Activated T-cell treated with anti-CD3 and anti-CD28 coated beads for 4 hours (primary cell): ENCODE measurements around the gene MED19.
"Not testable (repeated sequence)": the region's sequence is repeated elsewhere in the genome, so short reads cannot be mapped to it uniquely, and the experiment has no call there.

ENCODE experiments used
- DNase-seq: peaks from one replicate; pipeline ENCODE4 v3.0.0-alpha.2; 2020

The MED19 gene

DNA sequence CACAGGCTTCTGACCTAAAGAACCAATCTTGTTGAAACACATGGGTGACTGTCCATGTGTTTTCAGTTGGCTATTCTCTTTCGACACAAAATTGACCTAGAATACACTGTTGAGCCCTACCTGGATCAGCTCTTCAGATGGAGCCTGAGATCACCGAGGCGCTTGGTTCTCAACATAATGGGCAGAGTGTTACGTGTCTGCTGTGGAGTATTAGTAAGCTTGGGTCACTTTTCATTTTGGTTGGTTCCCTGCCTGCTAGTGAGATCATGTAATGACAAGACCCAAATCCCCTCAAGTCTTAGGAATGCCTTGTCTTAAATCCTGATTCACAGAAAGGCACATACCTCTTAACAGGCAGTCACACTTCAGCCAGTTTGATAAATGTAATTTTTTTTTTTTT, 8.7 kb downstream of the MED19 start:
- DNase-seq = no peak

DNA sequence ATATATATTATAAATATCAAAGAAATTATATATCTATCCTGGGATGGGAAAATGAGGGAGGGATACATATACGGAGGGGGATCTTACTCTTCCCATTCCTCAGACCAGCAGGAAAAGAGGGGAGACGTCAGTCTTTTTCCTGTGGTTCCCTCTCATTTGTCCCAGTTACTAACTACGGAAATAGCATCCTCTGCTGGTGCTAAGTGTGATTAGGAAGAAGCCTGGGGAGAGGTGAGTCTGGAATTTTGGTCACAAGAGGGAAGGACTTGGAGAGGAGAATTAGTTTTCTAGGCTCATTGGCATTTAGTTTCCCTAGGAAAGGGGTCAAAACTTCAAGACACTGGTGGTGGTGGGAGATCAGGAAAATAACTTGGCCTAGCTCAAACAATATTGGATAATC, 11.6 kb downstream of the MED19 start:
- no peak for DNase-seq

DNA sequence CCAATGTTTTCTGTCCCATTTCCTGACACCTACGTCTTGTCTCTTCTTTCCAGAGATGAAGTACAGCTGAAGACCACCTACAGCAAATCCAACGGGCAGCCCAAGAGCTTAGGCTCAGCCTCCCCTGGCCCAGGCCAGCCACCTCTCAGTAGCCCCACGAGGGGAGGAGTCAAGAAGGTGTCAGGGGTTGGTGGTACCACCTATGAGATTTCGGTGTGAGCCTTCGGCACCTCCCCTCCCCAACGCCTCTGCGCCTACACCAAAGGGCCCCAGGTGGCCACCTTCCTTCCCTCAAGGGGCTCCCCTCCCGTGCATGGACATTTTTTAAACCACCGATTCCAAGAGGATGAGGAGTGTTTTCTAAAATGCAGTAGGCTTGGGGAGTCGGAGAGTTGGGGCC, 12.2 kb downstream of the MED19 start:
- no peak for DNase-seq

DNA sequence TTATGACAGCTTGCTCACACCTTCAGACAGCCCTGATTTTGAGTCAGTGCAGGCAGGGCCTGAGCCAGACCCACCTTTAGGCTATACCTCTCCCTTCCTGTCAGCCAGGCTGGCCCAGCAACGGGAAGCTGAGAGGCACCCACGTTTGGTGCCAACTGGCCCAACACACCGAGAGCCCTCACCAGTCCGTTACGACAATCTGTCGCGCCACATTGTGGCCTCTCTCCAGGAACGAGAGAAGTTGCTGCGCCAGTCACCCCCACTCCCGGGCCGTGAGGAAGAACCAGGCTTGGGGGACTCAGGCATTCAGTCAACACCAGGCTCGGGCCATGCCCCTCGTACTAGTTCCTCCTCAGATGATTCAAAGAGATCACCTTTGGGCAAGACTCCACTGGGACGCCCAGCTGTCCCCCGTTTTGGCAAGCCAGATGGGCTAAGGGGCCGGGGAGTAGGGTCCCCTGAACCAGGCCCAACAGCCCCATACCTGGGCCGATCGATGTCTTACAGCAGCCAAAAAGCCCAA, 13.1 kb downstream of the MED19 start:
- DNase-seq = no peak

DNA sequence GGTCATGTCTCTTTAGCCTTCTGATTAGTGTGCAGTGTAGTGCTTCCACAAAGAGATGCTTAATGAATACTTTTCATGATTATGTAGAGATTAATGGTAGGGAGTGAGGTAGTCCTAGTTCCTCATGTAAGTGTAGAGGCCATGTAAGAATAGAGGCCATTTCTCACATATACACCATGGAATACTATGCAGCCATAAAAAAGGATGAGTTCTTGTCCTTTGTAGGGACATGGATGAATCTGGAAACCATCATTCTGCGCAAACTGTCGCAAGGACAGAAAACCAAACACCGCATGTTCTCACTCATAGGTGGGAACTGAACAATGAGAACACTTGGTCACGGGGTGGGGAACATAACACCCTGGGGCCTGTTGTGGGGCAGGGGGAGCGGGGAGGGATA, 21.5 kb downstream of the MED19 start:
- DNase-seq = not testable (repeated sequence)

DNA sequence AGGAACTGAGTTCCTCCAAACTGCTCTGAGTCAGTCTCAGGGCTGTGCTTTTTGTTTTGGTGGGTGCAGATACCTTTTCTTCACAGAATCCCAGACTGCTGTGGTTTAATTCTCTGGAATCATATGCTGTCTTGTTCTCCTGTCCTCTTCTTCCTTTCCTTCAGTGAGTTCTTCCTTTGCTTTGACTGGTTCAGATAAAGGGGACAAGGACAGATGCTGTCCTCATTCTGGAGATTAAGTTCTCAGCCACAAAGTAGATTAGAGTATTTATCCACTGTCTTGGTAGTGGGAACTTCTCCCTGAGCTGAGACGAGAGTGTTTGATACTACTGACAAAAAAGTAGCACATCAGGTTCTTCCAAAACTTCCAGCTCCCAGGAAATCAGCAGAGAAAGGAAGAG, 30.8 kb downstream of the MED19 start:
- no peak for DNase-seq

DNA sequence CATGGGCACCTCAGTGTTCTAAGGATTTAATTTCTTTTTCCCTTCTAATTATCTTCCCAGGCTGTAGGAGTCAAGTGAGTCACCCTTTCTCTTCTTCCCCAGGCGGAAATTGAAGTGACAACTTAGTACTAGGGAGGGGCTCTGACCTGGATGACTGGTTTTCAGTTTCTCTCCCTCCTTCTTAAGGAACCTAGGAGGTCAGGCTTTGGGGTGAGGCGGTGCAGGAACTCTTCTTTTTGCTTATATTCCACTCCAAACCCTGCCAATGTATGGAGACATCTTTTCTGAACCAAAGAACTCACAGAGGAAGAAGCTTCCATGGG, 31.5 kb downstream of the MED19 start:
- no peak for DNase-seq

DNA sequence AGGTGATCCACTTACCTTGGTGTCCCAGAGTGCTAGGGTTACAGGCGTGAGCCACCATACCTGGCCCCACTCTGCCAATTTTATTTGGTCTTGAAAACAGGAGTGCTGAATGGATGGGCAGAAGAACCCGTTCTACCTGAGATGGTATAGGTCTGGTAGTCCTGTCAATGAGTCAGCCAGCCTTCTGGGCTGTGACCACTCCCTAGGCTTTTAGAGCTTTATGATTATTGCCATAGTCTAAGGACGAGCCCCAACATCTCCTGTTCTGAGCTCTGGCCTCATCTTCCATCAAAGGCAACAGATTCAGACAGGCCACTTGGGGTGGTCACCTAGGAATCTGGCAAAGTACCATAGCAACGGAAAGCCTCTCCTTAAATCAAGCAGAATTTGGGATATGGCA, 32.6 kb downstream of the MED19 start:
- DNase-seq = no peak

DNA sequence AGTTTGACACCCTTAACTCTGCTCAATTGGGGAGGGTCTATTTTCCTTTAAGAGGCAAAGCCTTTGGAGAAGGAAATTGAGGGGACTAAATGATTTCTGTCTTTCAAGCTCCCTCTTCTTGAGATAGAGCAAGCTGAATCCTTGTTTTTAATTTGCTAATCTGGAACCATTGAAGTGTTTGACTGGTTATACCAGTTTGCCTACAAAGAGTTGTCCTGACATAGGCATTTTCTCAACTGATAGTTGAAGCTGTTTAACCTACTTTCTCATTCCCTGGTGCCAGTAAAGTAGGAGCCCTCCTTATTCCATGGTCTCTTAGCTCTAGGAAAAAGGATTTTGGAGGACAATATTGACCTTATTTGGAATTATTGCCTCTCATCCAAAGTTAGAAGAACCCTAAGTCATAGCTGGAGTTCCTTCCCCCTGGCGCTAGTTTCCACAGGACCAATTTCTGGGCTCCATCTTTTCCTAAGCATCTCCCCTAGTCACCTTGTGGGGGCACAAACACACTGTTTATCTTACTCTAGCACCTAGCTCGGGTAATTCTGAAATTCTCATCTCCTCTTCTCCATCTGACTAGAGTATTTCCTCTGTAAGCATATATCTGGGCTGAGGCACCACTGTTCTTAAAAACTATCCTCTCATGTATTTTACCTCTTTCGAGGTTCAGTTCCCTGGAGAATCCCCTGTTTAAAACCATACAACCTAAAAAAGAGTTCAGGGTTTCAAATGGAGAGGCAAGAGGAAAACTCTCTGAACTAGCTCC, 36.7 kb downstream of the MED19 start:
- no peak for DNase-seq

DNA sequence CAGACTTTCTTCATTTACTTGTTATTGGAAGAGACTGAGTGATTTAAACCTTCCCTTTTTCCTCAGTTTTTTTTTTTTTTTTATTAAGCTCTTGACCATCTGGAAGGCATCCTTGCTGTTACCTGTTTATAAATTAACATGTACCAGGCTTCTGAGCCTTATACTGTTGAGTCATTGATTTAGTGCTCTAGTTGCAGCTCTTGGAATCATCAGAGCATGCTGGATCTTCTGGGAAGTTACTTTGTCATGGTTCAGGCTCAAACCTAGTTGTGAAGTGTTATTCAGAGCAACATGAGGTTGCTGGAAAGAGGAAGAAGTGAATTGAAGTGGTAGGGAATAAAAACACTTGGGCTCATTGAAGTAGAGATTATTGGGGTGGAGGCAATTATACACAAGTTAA, 37.8 kb downstream of the MED19 start:
- no peak for DNase-seq

DNA sequence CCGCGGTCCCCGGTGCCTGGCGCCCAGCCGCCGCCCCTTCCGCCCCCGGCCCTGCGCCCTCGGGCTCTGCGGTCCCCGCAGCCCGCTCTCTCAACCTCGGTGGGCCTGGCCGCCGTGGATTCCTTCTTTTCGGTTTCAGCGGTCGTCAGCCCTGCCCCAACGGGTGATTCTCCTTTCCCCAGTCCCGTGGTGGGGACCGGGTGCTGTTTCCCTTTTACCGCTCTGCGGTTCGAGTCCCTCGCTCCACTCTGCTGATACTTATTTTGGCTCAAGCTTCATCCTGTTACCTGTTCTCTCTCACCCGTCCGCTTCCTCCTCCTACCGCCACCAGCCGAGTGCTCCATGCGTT, 43.6 kb downstream of the MED19 start:
- DNase-seq = no peak

DNA sequence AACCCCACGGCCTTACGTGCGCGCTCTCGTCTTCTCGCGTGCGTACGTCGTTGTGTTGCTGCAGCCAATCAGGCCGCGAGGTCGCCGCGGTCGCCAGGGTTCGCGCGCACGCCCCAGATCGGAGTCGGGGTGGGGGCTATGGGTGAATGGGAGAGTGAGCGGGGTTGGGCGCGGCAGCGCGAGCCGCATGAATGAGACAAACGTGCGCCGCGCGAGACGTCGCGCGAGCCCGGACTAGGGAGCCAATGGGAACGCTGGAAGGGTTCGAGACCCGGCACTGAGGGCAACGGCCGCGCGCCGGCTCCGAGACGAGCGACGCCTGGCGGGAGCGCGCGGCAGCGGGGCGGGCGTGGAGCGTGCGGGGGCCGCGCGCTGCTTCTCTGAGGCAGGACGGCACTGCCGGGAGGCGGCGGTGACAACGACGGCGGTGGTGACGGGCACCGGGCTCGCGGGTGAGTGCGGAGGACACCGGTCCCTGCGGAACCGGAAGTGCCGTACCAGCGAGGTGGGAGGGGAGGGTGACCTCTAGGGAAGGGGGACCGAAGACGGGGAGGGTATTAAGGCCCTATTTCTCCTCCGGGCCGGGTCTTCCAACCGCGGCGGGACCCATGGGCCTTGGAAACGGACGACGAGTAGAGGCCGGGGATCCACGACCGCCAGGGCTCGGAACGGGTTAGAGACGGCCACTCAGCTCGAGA, 44.1 kb downstream of the MED19 start, which contains the start of gene ZDHHC5:
Gene ZDHHC5, plus strand, starts transcription at position 379 of the 698 bp plus-strand sequence. CDS start 4,977 bp downstream, outside the sequence.
- DNase-seq = peak; percentile 98

DNA sequence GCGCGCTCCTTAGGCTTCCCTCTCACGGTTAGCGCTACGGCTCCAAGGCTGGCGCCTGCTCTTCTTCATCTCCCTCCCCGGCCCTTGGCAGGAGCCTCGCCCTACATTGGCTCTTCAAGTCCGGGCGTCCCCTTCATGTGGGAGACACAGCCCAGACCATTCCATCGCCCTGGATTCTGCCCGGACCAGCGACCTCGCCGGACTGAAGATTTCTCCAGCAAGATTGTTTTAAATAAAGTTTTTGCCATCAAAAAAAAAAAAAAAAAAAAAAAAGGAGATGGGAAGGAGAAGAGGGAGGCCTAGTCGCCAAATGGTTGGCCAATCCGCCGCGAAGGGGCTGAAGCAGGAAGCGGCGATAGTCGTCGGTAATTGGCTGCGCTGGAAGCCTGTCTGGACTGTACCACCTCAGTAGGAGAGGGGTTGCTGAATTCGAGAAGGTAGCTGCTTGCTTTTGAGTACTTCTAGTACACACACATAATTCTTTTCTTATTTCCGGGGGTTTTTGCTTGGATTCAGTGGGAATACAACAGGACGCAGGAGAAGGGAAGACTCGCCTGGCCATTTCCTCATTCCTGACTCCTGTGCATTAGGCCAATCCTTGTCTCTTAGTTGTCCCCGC, 44.8 kb downstream of the MED19 start:
- DNase-seq = peak; percentile 82

DNA sequence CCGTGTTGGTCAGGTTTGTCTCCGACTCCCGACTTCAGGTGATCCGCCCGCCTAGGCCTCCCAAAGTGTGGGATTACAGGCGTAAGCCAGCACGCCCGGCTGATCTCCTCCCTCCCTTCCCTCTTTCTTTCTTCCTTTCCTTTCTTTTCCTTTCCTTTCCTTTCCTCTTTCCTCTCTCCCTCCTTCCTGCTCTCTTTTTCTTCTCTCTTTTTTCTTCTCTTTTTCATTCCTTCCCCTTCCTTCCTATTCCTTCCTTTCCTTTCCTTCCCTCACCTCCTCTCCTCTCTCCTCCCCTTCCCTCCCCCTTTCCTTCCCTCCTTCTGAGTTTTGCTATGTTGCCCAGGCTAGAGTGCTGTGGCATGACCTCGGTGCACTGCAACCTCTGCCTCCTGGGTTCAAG, 48.0 kb downstream of the MED19 start:
- no peak for DNase-seq

DNA sequence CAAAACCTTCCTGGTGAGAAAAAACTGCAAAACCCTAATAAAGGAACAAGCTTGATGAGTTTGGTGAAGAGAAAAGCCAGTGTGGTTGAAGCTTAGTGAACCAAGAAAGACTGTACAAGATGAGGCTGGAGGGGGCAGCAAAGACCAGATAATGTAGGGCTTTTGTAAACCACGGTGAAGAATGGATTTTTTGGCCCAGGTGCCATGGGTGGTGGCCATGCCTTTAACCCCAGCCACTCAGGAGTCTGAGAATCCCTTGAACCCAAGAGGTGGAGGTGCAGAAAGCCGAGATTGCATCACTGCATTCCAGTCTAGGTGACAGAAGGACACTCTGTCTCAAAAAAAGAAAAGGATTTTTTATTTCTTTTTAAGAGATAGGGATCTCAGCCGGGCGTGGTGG, 49.1 kb downstream of the MED19 start:
- no peak for DNase-seq

DNA sequence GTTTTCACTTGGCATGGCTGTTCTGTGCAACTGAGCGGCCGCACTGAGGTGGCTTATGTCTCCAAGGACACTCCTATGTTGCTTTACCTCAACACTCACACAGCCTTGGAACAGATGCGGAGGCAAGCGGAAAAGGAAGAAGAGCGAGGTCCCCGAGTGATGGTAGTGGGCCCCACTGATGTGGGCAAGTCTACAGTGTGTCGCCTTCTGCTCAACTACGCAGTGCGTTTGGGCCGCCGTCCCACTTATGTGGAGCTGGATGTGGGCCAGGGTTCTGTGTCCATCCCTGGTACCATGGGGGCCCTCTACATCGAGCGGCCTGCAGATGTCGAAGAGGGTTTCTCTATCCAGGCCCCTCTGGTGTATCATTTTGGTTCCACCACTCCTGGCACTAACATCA, 52.3 kb downstream of the MED19 start:
- DNase-seq = no peak

DNA sequence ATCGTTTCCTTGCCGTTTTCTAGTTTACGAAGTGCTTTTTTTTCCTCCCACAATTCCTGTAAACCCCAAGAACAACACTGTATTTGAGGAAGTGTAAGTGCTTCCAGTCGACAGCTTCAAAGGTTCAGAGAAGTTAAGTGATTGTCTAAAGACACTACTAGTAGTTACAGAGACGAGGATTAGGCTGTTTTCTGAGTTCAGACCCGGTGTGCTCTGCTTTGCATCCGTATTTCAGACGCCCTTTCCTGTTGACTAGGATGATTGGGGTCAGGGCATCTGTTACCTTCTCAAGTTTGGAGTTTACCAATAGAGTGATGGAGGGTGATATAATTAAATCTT, 54.0 kb downstream of the MED19 start:
- no peak for DNase-seq

DNA sequence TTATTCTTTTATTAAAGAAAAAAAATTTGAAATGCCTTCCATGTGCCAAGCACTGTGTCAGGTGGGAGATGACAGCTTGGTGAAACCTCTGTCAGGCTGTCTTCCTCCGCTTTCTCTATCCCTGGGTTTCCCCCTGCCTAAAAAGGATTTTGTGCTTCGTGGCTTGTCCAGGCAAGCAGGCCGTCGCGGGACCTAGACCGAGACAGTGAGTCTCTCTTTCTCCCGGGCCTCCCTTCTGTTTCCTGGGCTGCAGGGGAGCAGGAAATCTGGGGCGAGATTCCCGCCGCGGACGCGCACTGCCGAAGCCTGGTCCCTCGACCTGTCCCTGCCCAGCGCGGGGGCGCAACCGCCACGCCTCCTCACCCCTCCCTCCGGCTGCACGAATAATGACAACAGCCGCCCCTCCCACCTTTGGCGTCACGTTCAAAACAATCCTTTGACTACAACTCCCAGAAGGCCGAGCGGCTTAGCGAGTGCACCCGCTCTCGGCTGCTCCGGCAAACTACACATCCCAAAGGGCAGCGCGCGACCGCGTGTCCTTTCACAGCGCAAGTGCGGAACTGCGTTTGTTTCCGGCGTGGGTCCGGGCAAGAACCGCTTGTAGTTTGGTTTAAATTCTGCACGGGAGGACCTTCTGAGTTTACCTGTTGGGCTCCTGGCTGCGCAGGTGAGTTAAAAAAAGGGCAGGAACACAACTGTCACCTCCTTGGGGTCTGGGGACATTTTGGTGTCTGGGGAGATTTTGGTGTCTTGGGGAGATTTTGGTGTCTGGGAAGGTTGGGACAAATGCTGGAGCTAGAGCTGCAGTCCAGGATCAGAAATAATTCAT, 54.6 kb downstream of the MED19 start, which contains the start of gene CLP1:
Gene CLP1, plus strand, starts transcription at position 569 of the 829 bp plus-strand sequence. CDS start 1,715 bp downstream, outside the sequence.
- DNase-seq = peak; percentile 99

DNA sequence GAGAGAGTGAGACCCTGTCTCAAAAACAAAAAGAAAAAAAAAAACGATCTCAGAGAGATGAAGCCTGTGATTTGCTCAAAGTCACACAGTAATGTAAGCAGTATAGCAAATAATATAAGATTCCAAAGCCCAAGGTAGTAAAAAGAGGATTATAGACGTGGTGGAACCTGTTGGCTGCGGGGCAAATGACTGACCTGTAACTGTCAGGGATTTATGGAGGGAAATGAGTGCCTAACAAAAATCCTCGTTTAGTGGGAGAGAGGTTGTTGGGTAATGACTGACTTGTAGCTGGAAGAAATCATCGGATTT, 55.2 kb downstream of the MED19 start:
- DNase-seq = no peak
